MM.1S (cell line): ENCODE data around the gene ATP5F1C.

Source experiments
- CTCF ChIP-seq: fragments of 300-600 bp; sonication (generic); IDR thresholded peaks from 2 replicates; pipeline ENCODE4 v1.5.1; 2016; ENCODE audit warnings: antibody characterized with exemption, low read length, mixed read lengths
- EZH2 ChIP-seq: fragments of 300-600 bp; sonication (generic); optimal IDR thresholded peaks from 2 replicates; pipeline ENCODE3; 2017; ENCODE audit warnings: low read depth, mild to moderate bottlenecking, antibody characterized with exemption, low read length, mixed read lengths

GRCh38 chr10:7766241-7766640, 21.7 kb upstream of the ATP5F1C start:
- no peak for TF ChIP-seq CTCF
- no peak for TF ChIP-seq EZH2
